NB4 (cell line): ENCODE results near the gene AHCY.

Experiments used
- MAX ChIP-seq: IDR thresholded peaks from 2 replicates; pipeline ENCODE4 v1.6.1; 2011; ENCODE audit warnings: low read depth, low read length
- POLR2A ChIP-seq: IDR thresholded peaks from 2 replicates; pipeline ENCODE4 v1.6.1; 2011; ENCODE audit warnings: mild to moderate bottlenecking; ENCODE audit not compliant: insufficient read length; ENCODE audit errors: extremely low read depth

GRCh38 chr20:34320861-34321260, 17.7 kb upstream of the AHCY start:
- TF ChIP-seq MAX (no peak), POLR2A (no peak)
